ENCODE measurements around the gene PLD4.

DNA sequence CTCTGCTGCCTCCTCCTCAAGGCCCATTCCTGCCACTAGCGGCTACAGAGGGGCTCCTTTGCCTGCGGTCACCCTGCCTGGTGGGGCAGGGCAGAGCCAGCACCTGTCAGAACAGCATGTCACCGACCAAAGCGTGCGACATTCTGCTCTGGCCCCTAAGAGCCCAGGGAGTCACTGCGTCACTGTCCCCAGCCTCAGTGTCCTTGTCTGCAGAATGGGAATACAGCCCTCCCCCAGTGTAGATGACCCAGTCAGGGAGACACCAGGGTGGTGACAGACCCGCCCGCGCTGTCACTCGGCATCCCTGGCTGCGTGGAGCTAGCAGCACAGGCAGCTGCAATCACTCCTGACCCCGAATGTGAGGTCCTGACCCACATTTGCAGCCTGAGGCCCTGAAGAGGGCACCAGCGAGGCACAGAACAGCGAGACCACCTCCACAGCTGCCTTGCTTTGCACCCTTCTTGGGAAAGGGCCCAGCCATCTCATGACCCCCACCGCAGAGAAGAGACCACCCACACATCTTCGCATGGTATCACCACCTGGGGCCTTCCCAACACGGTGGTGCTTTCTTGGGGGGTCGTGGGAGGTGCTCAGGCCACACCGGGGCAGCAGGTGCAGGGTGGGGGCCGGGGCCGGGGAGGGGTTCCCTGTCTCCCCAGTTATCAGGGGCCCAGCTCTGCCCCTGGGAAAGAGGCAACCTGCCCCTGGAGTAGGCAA lies 51.0 kb downstream of the PLD4 start:
- TF ChIP-seq KLF16 (IDR thresholded peaks at IDR 0.05) (no peak), ZNF174 (CRISPR knock-in tag; IDR thresholded peaks at IDR 0.05) (no peak), ELF4 (CRISPR knock-in tag; IDR thresholded peaks at IDR 0.05) (no peak), SIX5 (IDR thresholded peaks at IDR 0.05; ENCODE audit: borderline replicate concordance in 1 of 2, insufficient read depth in 1 of 2, low read depth in 1 of 2, low read length in 2 of 2) (no peak), MAX (CRISPR knock-in tag; IDR thresholded peaks at IDR 0.05) (no peak), POLR2A (conservative IDR thresholded peaks at IDR 0.05) (no peak), PHTF2 (CRISPR knock-in tag; IDR thresholded peaks at IDR 0.05) (no peak), EZH2 (IDR thresholded peaks at IDR 0.05; ENCODE audit: borderline replicate concordance, low read depth, low read length) (no peak), FOXA3 (CRISPR knock-in tag; conservative IDR thresholded peaks at IDR 0.05 in 1 of 2, IDR thresholded peaks at IDR 0.05 in 1 of 2) (no peak), ZSCAN32 (CRISPR knock-in tag; IDR thresholded peaks at IDR 0.05) (no peak), CTCF (IDR thresholded peaks at IDR 0.05 in 2 of 3, conservative IDR thresholded peaks at IDR 0.05 in 1 of 3; ENCODE audit: insufficient read depth in 2 of 3, low read depth in 1 of 3, low read length in 3 of 3) (peak in 2 of 3 experiments; percentile 45 to 50; a peak in 3 of 6 replicates), LARP7 (IDR thresholded peaks at IDR 0.05) (no peak), BRF1 (IDR thresholded peaks at IDR 0.05; ENCODE audit: borderline replicate concordance, extremely low read depth, insufficient read length) (no peak)
- TF ChIP-seq, protein P1, sequence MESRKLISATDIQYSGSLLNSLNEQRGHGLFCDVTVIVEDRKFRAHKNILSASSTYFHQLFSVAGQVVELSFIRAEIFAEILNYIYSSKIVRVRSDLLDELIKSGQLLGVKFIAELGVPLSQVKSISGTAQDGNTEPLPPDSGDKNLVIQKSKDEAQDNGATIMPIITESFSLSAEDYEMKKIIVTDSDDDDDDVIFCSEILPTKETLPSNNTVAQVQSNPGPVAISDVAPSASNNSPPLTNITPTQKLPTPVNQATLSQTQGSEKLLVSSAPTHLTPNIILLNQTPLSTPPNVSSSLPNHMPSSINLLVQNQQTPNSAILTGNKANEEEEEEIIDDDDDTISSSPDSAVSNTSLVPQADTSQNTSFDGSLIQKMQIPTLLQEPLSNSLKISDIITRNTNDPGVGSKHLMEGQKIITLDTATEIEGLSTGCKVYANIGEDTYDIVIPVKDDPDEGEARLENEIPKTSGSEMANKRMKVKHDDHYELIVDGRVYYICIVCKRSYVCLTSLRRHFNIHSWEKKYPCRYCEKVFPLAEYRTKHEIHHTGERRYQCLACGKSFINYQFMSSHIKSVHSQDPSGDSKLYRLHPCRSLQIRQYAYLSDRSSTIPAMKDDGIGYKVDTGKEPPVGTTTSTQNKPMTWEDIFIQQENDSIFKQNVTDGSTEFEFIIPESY (CRISPR knock-in tag; IDR thresholded peaks at IDR 0.05): no peak
